Hepatocyte (in vitro differentiated cells): ENCODE results near the gene ATP1B1. TPM values are rescaled to one million over a fixed set of nuclear protein-coding genes. Genes with fewer than 3 reads are reported as not detected.

Source experiments
- DNase-seq: peaks from one replicate; pipeline ENCODE4 v3.0.0-alpha.2; 2016; ENCODE audit warnings: low spot score
- H2AFZ ChIP-seq: fragments of 200-600 bp; sonication (generic); 2 replicates; pipeline ENCODE4 v1.6.0; 2016; ENCODE audit warnings: antibody characterized with exemption, mild to moderate bottlenecking
- H3K27ac ChIP-seq: fragments of 200-600 bp; sonication (generic); 2 replicates; pipeline ENCODE4 v1.5.1; 2016; ENCODE audit warnings: mild to moderate bottlenecking
- H3K27me3 ChIP-seq: fragments of 200-600 bp; sonication (generic); 2 replicates; pipeline ENCODE4 v1.6.1; 2016
- H3K36me3 ChIP-seq: fragments of 200-600 bp; sonication (generic); replicated peaks from 2 replicates; pipeline ENCODE4 v1.5.1; 2016; ENCODE audit warnings: low read depth; ENCODE audit not compliant: insufficient read depth
- H3K4me1 ChIP-seq: fragments of 200-600 bp; sonication (generic); 2 replicates; pipeline ENCODE4 v1.5.1; 2016; ENCODE audit warnings: mild to moderate bottlenecking, moderate library complexity; ENCODE audit not compliant: insufficient read depth
- H3K4me2 ChIP-seq: fragments of 200-600 bp; sonication (generic); 2 replicates; pipeline ENCODE4 v1.6.0; 2016
- H3K4me3 ChIP-seq: fragments of 200-600 bp; sonication (generic); 2 replicates; pipeline ENCODE4 v1.5.1; 2016; ENCODE audit warnings: mild to moderate bottlenecking
- H3K79me2 ChIP-seq: fragments of 200-600 bp; sonication (generic); 2 replicates; pipeline ENCODE4 v1.6.0; 2017; ENCODE audit warnings: mild to moderate bottlenecking
- H3K9me2 ChIP-seq: fragments of 200-600 bp; sonication (generic); replicated peaks from 2 replicates; pipeline ENCODE4 v1.6.0; 2017; ENCODE audit warnings: mild to moderate bottlenecking; ENCODE audit not compliant: insufficient read depth
- H3K9me3 ChIP-seq: fragments of 200-600 bp; sonication (generic); 2 replicates; pipeline ENCODE4 v1.5.1; 2016; ENCODE audit warnings: low read depth, mild to moderate bottlenecking
- H4K20me1 ChIP-seq: fragments of 200-600 bp; sonication (generic); 2 replicates; pipeline ENCODE4 v1.6.0; 2016; ENCODE audit warnings: mild to moderate bottlenecking; ENCODE audit not compliant: insufficient read depth, poor library complexity, severe bottlenecking
- CTCF ChIP-seq: fragments of 200-600 bp; sonication (generic); IDR thresholded peaks from 2 replicates; pipeline ENCODE4 v1.5.1; 2016; ENCODE audit warnings: antibody characterized with exemption, mild to moderate bottlenecking; ENCODE audit not compliant: poor library complexity
- EZH2 ChIP-seq: fragments of 200-600 bp; sonication (generic); IDR thresholded peaks from 2 replicates; pipeline ENCODE4 v1.6.1; 2016; ENCODE audit warnings: antibody characterized with exemption, mild to moderate bottlenecking, borderline replicate concordance
- EZH2phosphoT487 ChIP-seq: fragments of 200-600 bp; sonication (generic); IDR thresholded peaks from one replicate; pipeline ENCODE4 v1.6.1; 2018; ENCODE audit warnings: antibody characterized with exemption, mild to moderate bottlenecking, low read depth, moderate library complexity; ENCODE audit not compliant: unreplicated experiment, severe bottlenecking
- whole genome bisulfite sequencing: methylation state at CpG from one replicate; pipeline ENCODE4 v1.1.6; 2016; ENCODE audit warnings: low lambda C conversion rate; ENCODE audit errors: missing lambda C conversion rate; 5-methylcytosine and 5-hydroxymethylcytosine counted together
- polyA plus RNA-seq: library from polyadenylated mRNA; unstranded; fragments of >200 nt; fragmentation: Nextera tagmentation; extraction: Ambion mirVana; gene quantifications from 2 replicates; pipeline ENCODE4 v1.2.1, GENCODE V29; 2016
- total RNA-seq: library from RNA; depleted of rRNA; stranded (reverse); fragments of >200 nt; gene quantifications from 2 replicates; pipeline ENCODE4 v1.2.3, GENCODE V29; 2014

Gene ATP1B1
- total and polyA plus RNA-seq, 2 experiments from 2014 or later, result 123 to 379 TPM

- Histone ChIP-seq H3K9me2 (no peaks in the 10 kb centered on the region), H3K36me3 (peaks cover 4% of the 10 kb centered on the region), H3K4me2 (peak overlapping the region; percentile 74), H3K27me3 (no peaks in the 10 kb centered on the region), H3K27ac (peak overlapping the region; percentile 95), H2AFZ (no peak overlapping the region), H3K9me3 (no peaks in the 10 kb centered on the region), H3K4me1 (peaks cover 29% of the 10 kb centered on the region), H3K4me3 (peak overlapping the region; percentile 2), H4K20me1 (peaks cover 11% of the 10 kb centered on the region), H3K79me2 (peaks cover 89% of the 10 kb centered on the region)
- no peak for DNase-seq
- 42% methylated on average over 7 of the region's 7 CpGs for WGBS
- TF ChIP-seq EZH2phosphoT487 (no peak), EZH2 (no peak), CTCF (no peak)
Observed at GRCh38 chr1:169110689-169111447, 4.4 kb downstream of the ATP1B1 start.

GRCh38 chr1:169111472-169111871 is 5.0 kb downstream of the ATP1B1 start:
- WGBS, result 73% methylated on average over 6 of the region's 6 CpGs
- peak overlapping the region; percentile 2 for H3K4me3 ChIP-seq
- H3K27me3 ChIP-seq, result no peaks in the 10 kb centered on the region
- H3K4me1 ChIP-seq, result peaks cover 35% of the 10 kb centered on the region
- peaks cover 16% of the 10 kb centered on the region for H4K20me1 ChIP-seq
- H3K27ac ChIP-seq, result peak overlapping the region; percentile 95
- H3K4me2 ChIP-seq, result peak overlapping the region; percentile 74
- no peaks in the 10 kb centered on the region for H3K9me2 ChIP-seq
- H3K79me2 ChIP-seq, result peaks cover 95% of the 10 kb centered on the region
- H3K9me3 ChIP-seq, result no peaks in the 10 kb centered on the region
- no peak for DNase-seq
- H2AFZ ChIP-seq, result no peak overlapping the region
- H3K36me3 ChIP-seq, result peaks cover 4% of the 10 kb centered on the region
- TF ChIP-seq EZH2phosphoT487 (no peak), CTCF (peak; percentile 10)

GRCh38 chr1:169112241-169112640 is 5.8 kb downstream of the ATP1B1 start:
- WGBS, result 64% methylated on average over 6 of the region's 6 CpGs

More at GRCh38 chr1:169112241-169112640, 5.8 kb downstream of the ATP1B1 start:
- no peaks in the 10 kb centered on the region for H3K27me3 ChIP-seq
- no peaks in the 10 kb centered on the region for H3K9me3 ChIP-seq
- TF ChIP-seq CTCF (no peak), EZH2phosphoT487 (no peak), EZH2 (no peak)
- H3K27ac ChIP-seq, result peak overlapping the region; percentile 95
- peaks cover 96% of the 10 kb centered on the region for H3K79me2 ChIP-seq
- H3K36me3 ChIP-seq, result peaks cover 4% of the 10 kb centered on the region
- peak overlapping the region; percentile 74 for H3K4me2 ChIP-seq
- H4K20me1 ChIP-seq, result peaks cover 20% of the 10 kb centered on the region
- no peak for DNase-seq
- peaks cover 43% of the 10 kb centered on the region for H3K4me1 ChIP-seq
- H3K4me3 ChIP-seq, result no peak overlapping the region
- H3K9me2 ChIP-seq, result no peaks in the 10 kb centered on the region
- no peak overlapping the region for H2AFZ ChIP-seq
